Activated naive CD8-positive, alpha-beta T cell (primary cell): ENCODE data around the gene TNRC6B.

Experiments
- H3K27ac Mint-ChIP-seq: one replicate; pipeline ENCODE4 v1.8.0; 2021; ENCODE audit warnings: mixed read lengths
- H3K27me3 Mint-ChIP-seq: one replicate; pipeline ENCODE4 v1.8.0; 2021; ENCODE audit warnings: mixed read lengths
- H3K36me3 Mint-ChIP-seq: one replicate; pipeline ENCODE4 v1.8.0; 2021; ENCODE audit warnings: mixed read lengths
- H3K4me1 Mint-ChIP-seq: one replicate; pipeline ENCODE4 v1.8.0; 2021; ENCODE audit warnings: low read depth, mixed read lengths
- H3K4me3 Mint-ChIP-seq: one replicate; pipeline ENCODE4 v1.8.0; 2021; ENCODE audit warnings: mild to moderate bottlenecking, mixed read lengths
- H3K9me3 Mint-ChIP-seq: one replicate; pipeline ENCODE4 v1.8.0; 2021; ENCODE audit warnings: low read depth, mixed read lengths

TNRC6B gene

DNA sequence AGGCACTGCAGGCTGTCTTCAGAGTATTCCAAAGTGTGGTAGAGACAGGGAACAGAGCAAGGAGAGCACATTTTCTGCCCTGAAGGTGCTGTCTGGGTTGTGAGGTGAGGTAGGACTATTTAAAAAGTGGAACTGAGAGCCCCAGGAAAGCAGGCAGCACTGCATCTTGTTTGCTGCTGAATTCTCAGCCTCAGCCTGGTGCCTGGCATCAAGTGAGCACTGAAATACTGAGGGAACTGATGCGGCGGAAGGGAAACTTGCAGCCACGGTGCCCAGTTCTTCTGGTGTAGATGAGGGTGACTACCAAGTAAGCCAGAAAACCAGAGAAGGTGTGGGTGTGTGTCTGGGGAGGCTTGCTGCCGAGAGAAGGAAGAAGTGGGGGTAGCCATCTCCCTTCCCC, 59.5 kb downstream of the TNRC6B start:
- Mint-ChIP-seq H3K27ac (peak overlapping the region; percentile 93), H3K27me3 (no peaks in the 10 kb centered on the region), H3K36me3 (peaks cover 9% of the 10 kb centered on the region), H3K4me1 (peaks cover 80% of the 10 kb centered on the region), H3K4me3 (peak overlapping the region; percentile 13), H3K9me3 (no peaks in the 10 kb centered on the region)

GRCh38 chr22:40237788-40238424, 60.2 kb downstream of the TNRC6B start:
- Mint-ChIP-seq H3K4me3 (peak overlapping the region; percentile 72), H3K27me3 (no peaks in the 10 kb centered on the region), H3K9me3 (no peaks in the 10 kb centered on the region), H3K27ac (peak overlapping the region; percentile 93), H3K36me3 (peaks cover 9% of the 10 kb centered on the region), H3K4me1 (peaks cover 85% of the 10 kb centered on the region)

DNA sequence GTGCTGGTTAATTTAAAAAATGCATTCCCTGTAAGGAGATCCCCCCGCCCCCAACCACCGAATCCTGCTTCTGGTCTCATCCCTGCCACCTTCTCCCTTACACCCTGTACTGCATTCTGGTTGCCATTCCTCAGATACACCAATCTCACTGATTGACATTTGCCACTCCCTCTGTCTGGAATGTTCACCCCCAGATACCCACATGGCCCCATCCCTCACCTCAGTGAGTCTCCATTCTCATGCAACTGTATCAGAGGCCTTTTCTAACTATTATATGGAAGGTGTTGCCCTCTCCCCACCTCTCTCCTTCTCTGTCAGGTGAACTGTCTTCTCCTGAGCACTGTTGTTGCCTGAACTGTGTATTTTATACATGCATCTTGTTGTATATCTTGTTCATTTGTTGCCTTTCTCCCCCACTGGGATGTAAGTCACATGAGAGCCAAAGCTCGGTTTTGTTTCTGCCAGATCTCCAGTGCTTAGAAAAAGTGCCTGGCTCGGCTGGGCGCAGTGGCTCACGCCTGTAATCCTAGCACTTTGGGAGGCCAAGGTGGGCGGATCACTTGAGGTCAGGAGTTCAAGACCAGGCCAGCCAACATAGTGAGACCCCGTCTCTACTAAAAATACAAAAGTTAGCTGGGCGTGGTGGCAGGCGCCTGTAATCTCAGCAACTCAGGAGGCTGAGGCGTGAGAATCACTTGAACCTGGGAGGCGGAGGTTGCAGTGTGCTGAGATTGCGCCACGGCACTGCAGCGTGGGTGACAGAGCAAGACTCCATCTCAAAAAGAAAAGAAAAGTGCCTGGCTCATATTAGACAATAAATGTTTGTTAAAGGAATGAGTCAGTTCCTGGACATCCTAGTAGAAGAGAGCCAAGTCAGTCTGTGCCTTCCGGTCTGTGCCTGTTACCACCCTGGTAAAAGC, 61.0 kb downstream of the TNRC6B start:
- Mint-ChIP-seq H3K27me3 (no peaks in the 10 kb centered on the region), H3K4me3 (peak overlapping the region; percentile 53), H3K27ac (peak overlapping the region; percentile 93), H3K9me3 (no peaks in the 10 kb centered on the region), H3K36me3 (peaks cover 9% of the 10 kb centered on the region), H3K4me1 (peaks cover 87% of the 10 kb centered on the region)

GRCh38 chr22:40239345-40239683, 61.6 kb downstream of the TNRC6B start:
- peaks cover 9% of the 10 kb centered on the region for H3K36me3 Mint-ChIP-seq
- peaks cover 90% of the 10 kb centered on the region for H3K4me1 Mint-ChIP-seq
- H3K9me3 Mint-ChIP-seq = no peaks in the 10 kb centered on the region
- H3K27me3 Mint-ChIP-seq = no peaks in the 10 kb centered on the region
- peak overlapping the region; percentile 93 for H3K27ac Mint-ChIP-seq
- peak overlapping the region; percentile 53 for H3K4me3 Mint-ChIP-seq

- H3K27ac Mint-ChIP-seq = peak overlapping the region; percentile 90
- H3K4me1 Mint-ChIP-seq = peaks cover 87% of the 10 kb centered on the region
- H3K4me3 Mint-ChIP-seq = peak overlapping the region; percentile 40
- no peaks in the 10 kb centered on the region for H3K27me3 Mint-ChIP-seq
- no peaks in the 10 kb centered on the region for H3K9me3 Mint-ChIP-seq
- H3K36me3 Mint-ChIP-seq = peaks cover 9% of the 10 kb centered on the region
Observed at GRCh38 chr22:40240160-40240559, 62.4 kb downstream of the TNRC6B start.

DNA sequence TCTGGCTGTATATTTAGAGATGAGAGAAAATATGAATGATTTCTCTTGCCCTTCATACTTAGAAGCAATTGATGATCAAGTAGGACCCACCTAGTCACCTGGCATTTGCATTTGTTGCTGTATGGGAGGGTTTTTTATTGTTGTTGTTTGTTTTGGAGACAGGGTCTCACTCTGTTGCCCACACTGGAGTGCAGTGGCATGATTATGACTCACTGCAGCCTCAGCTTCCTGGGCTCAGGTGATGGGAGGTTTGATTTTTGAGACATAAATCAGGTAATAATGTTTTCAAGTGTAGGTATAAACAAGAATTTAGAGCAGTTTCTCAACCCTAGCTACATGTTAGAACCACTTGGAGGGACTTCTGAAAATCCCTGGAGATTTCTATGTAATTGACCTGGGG, 63.0 kb downstream of the TNRC6B start:
- Mint-ChIP-seq H3K4me1 (peaks cover 84% of the 10 kb centered on the region), H3K27me3 (no peaks in the 10 kb centered on the region), H3K27ac (peak overlapping the region; percentile 90), H3K4me3 (peak overlapping the region; percentile 49), H3K9me3 (no peaks in the 10 kb centered on the region), H3K36me3 (peaks cover 9% of the 10 kb centered on the region)

DNA sequence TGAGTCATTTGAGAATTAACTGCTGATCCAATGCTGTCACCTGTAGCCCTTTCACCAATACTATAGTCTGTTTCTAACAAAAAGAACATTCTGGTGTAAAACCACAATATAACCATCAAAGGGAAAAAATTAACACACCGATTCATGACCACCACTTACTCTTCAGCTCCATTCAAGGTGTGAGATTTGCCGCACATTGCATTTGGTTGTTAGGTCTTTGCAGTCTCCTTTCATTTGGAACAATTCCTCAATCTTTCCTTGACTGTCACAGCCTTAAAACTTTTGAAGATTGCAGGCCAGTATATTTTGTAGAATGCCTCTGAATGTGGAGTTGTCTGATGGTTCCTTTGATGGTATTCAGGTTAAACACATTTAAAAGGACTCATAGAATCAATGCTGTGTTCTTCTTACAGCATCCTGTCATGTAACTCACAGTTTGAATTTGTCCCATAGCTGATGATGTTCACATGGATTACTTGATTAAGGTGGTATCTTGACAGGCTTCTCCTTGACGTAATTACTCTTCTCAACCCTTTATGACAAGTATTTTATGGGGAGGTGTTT, 63.6 kb downstream of the TNRC6B start:
- Mint-ChIP-seq H3K27me3 (no peaks in the 10 kb centered on the region), H3K27ac (peak overlapping the region; percentile 90), H3K9me3 (no peaks in the 10 kb centered on the region), H3K36me3 (peaks cover 5% of the 10 kb centered on the region), H3K4me1 (peaks cover 80% of the 10 kb centered on the region), H3K4me3 (peak overlapping the region; percentile 49)

DNA sequence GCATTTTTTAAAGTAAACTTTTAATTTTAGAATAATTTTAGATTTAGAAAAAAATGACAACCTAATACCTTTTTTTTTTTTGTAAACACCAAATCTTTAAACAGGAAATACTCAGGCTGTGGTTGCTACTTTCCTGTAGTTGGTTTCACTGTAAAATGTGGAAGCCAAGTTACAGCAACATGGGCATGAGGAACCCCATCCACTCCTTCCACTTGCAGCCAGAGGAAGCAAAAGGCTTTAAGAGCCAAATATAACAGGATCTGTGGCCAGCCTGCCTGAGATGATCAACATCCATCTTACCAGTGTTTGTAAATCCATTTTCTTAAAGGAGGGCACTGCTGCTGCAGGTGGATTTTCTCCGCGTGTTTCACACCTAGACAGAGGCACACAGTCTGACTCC, 66.2 kb downstream of the TNRC6B start:
- peaks cover 76% of the 10 kb centered on the region for H3K4me1 Mint-ChIP-seq
- no peaks in the 10 kb centered on the region for H3K9me3 Mint-ChIP-seq
- H3K4me3 Mint-ChIP-seq = peak overlapping the region; percentile 35

GRCh38 chr22:40244586-40244985, 66.9 kb downstream of the TNRC6B start:
- peak overlapping the region; percentile 71 for H3K27ac Mint-ChIP-seq
- H3K9me3 Mint-ChIP-seq = no peaks in the 10 kb centered on the region
- H3K27me3 Mint-ChIP-seq = no peaks in the 10 kb centered on the region
- peaks cover 4% of the 10 kb centered on the region for H3K36me3 Mint-ChIP-seq
- peaks cover 76% of the 10 kb centered on the region for H3K4me1 Mint-ChIP-seq
- H3K4me3 Mint-ChIP-seq = no peak overlapping the region

More for the DNA sequence above, 66.2 kb downstream of the TNRC6B start:
- H3K27ac Mint-ChIP-seq = peak overlapping the region; percentile 76
- H3K27me3 Mint-ChIP-seq = no peaks in the 10 kb centered on the region
- peaks cover 4% of the 10 kb centered on the region for H3K36me3 Mint-ChIP-seq

- peaks cover 8% of the 10 kb centered on the region for H3K36me3 Mint-ChIP-seq
- H3K27ac Mint-ChIP-seq = peak overlapping the region; percentile 88
- peak overlapping the region; percentile 14 for H3K4me3 Mint-ChIP-seq
- H3K27me3 Mint-ChIP-seq = no peaks in the 10 kb centered on the region
- peaks cover 72% of the 10 kb centered on the region for H3K4me1 Mint-ChIP-seq
- H3K9me3 Mint-ChIP-seq = no peaks in the 10 kb centered on the region
Observed at GRCh38 chr22:40247976-40248375, 70.3 kb downstream of the TNRC6B start.

DNA sequence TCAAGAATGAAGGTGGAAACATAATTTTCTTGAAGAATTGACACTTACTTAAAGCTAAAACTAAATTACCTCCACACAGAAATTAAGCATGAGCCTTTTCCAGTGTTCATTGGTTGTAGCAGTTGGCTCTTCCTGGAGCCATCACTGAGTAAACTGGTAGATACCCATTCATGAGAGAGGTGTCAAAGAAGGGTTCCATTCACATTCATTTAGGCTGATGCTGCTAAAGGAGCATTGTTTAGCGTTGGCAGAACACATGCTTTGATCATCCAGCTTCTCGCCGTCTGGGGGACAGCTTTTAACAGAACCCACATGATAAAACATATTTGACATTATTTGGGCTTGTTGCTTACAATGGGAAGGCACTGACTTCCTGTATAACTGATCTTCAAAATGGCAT, 71.6 kb downstream of the TNRC6B start:
- H3K4me3 Mint-ChIP-seq = no peak overlapping the region
- no peaks in the 10 kb centered on the region for H3K9me3 Mint-ChIP-seq
- H3K27ac Mint-ChIP-seq = peak overlapping the region; percentile 35
- peaks cover 75% of the 10 kb centered on the region for H3K4me1 Mint-ChIP-seq
- H3K27me3 Mint-ChIP-seq = no peaks in the 10 kb centered on the region
- peaks cover 14% of the 10 kb centered on the region for H3K36me3 Mint-ChIP-seq

DNA sequence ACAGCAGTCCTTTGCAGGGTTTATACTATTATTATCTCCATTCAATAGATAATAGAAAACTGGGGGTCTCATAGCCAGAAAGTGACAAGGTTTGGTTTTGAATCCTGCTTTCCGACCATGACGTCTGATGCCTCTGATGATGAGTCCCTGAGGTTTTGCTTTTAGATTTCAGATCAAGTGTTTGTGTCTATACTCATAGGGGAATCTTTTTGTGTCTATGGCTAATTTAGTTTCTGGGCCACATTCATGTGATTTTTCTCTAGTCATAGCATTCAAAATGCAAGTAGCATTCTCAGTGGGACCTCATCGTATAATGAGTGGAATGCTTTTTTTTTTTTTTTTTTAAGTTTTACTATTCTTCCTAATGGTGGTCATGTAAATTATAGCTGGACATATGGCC, 72.9 kb downstream of the TNRC6B start:
- no peaks in the 10 kb centered on the region for H3K27me3 Mint-ChIP-seq
- H3K27ac Mint-ChIP-seq = peak overlapping the region; percentile 79
- peaks cover 15% of the 10 kb centered on the region for H3K36me3 Mint-ChIP-seq
- H3K9me3 Mint-ChIP-seq = no peaks in the 10 kb centered on the region
- H3K4me3 Mint-ChIP-seq = no peak overlapping the region
- peaks cover 71% of the 10 kb centered on the region for H3K4me1 Mint-ChIP-seq

- no peaks in the 10 kb centered on the region for H3K9me3 Mint-ChIP-seq
- peak overlapping the region; percentile 79 for H3K27ac Mint-ChIP-seq
- H3K4me3 Mint-ChIP-seq = no peak overlapping the region
- peaks cover 73% of the 10 kb centered on the region for H3K4me1 Mint-ChIP-seq
- H3K27me3 Mint-ChIP-seq = no peaks in the 10 kb centered on the region
- peaks cover 17% of the 10 kb centered on the region for H3K36me3 Mint-ChIP-seq
Observed at GRCh38 chr22:40251106-40251505, 73.4 kb downstream of the TNRC6B start.

DNA sequence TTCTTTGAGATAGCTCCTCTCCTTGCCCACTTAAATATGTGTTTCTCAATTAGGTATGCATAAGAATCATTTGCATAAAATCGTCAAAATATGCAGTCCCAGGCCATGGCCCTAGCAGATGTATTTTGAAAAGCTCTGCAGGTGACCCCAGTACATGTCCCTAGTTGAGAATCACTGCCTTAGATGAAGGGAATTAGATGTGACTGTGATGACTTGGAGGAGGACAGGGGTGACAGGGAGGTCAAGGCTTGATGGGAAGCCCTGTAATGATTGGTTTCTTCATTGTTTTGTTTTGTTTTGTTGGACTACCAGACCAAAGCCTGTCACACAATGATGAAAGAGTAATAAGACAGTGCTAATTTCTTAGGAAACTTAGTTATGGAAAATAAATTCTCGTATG, 74.4 kb downstream of the TNRC6B start:
- no peak overlapping the region for H3K4me3 Mint-ChIP-seq
- peaks cover 18% of the 10 kb centered on the region for H3K36me3 Mint-ChIP-seq
- H3K4me1 Mint-ChIP-seq = peaks cover 77% of the 10 kb centered on the region
- no peaks in the 10 kb centered on the region for H3K9me3 Mint-ChIP-seq
- peak overlapping the region; percentile 76 for H3K27ac Mint-ChIP-seq
- no peaks in the 10 kb centered on the region for H3K27me3 Mint-ChIP-seq

DNA sequence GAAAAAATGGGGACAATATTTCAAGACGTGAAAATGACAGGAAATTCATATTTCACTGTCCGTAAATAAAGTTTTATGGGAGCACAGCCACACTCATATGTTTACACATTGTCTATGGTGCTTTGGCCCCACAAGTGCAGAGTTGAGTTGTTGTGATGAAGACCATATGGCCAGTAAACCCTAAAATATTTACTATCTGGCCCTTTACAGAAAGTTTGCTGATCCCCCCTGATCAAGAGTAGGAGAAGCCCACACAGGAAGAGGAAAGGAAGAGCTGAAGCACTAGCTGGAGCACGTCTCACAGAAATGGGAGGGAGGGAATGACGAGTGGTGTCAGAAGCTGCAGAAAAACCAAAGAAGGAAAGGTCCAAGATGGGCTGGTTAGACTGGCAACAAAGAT, 78.8 kb downstream of the TNRC6B start:
- Mint-ChIP-seq H3K4me1 (peaks cover 67% of the 10 kb centered on the region), H3K9me3 (no peaks in the 10 kb centered on the region), H3K4me3 (no peak overlapping the region), H3K27me3 (no peaks in the 10 kb centered on the region), H3K27ac (peak overlapping the region; percentile 56), H3K36me3 (peaks cover 17% of the 10 kb centered on the region)
